Fibroblast of pulmonary artery (primary cell): ENCODE measurements around the gene IWS1.
"Not testable (repeated sequence)": the region's sequence is repeated elsewhere in the genome, so short reads cannot be mapped to it uniquely, and the experiment has no call there.

Source experiments
- DNase-seq: peaks from one replicate; pipeline ENCODE4 v3.0.0-alpha.2; 2010; ENCODE audit warnings: low read depth
- H3K4me3 ChIP-seq: replicated peaks from 2 replicates; pipeline ENCODE4 v1.5.1; 2011; ENCODE audit warnings: low read depth, mild to moderate bottlenecking, control low read depth, low read length, moderate library complexity
- TF ChIP-seq, protein P1 (sequence below): IDR thresholded peaks from 2 replicates; pipeline ENCODE4 v1.5.1; 2011; ENCODE audit warnings: mild to moderate bottlenecking, control low read depth, low read length, inconsistent platforms; ENCODE audit errors: missing control alignments

Gene IWS1

DNA sequence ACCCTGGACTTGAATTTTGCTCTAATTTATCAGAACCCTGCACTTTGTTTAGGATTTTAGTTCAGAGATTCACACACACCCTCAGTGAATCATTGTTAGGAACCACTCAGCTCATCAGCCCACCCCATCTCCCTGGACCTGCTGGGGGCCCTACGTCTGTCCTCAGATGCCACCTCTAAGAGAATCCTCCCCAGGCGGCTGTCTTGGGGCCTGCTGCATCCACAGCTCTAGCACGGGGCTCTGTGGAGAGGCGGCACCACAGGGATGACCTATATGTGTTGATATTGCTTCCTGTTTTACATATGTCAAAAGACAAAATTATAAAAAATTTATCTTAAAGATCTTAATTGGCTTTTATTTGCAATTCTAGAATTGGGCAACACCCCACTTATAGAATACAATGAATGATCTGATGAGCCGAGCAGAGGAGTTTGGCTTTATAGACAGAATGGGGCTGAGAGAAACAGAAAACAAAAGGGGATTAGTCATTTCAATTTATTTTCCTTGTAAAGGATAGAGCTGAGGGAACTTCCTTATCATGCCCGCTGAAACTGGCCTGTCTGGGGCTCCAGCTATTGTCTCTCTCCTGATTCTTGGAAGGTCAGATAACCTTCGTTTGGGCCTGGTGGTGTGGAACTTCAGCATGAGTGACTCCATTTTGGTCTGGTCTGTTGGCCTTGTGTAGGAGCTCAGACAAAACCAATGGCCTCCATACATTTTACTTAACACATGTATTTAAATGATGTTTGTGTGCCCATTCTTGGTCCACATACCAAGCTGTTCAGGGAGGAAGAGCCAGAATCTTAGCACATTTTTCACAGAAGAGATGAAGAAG, 10.6 kb upstream of the IWS1 start:
- no peak overlapping the region for H3K4me3 ChIP-seq
- no peak for DNase-seq
- TF ChIP-seq, protein P1, sequence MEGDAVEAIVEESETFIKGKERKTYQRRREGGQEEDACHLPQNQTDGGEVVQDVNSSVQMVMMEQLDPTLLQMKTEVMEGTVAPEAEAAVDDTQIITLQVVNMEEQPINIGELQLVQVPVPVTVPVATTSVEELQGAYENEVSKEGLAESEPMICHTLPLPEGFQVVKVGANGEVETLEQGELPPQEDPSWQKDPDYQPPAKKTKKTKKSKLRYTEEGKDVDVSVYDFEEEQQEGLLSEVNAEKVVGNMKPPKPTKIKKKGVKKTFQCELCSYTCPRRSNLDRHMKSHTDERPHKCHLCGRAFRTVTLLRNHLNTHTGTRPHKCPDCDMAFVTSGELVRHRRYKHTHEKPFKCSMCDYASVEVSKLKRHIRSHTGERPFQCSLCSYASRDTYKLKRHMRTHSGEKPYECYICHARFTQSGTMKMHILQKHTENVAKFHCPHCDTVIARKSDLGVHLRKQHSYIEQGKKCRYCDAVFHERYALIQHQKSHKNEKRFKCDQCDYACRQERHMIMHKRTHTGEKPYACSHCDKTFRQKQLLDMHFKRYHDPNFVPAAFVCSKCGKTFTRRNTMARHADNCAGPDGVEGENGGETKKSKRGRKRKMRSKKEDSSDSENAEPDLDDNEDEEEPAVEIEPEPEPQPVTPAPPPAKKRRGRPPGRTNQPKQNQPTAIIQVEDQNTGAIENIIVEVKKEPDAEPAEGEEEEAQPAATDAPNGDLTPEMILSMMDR, result no peak

DNA sequence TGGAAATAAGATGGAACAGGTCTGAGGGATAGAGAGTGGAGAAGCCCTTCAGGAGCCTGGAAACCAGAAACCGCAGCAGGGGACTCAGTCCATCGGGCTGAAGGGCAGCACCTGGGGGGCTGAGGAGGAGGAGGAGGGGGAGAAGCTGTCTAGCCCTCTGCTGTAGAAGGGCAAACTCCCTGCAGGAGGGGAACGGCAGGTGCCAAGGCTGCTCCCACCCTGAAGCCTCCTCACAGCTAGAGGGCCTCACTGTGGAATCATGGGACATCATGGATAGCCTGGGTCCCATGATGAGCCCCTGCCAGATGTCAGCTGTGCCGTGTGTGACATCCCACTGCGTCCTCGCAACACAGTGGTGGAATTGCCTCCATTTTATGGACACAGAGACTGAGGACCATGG, 9.6 kb upstream of the IWS1 start:
- DNase-seq, result no peak
- H3K4me3 ChIP-seq, result no peak overlapping the region
- TF ChIP-seq, protein P1, result no peak

DNA sequence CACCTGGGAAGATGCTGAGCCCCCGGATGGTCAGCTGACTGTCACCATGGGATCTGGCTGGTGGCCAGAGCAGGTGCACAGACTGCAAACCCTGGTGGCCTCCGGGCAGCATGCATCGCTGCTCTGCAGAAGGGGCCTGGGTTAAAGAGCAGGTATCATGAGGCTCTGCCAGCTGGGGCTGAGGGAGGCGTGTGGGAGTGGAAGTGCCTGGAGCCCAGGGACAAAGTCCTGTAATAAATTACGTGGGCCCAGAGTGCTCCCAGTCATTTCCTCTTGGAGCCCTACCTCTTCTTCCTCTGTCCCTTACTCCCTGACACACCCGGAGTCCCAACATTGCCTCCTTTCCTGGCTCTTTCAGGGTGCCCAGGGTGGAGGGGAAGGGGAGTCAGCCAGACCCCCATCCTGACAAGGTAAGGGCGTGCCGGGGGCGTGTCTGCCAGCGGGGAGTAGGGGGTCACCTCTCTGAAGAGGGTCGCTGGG, 9.2 kb upstream of the IWS1 start, which contains the start of gene MYO7B:
Gene MYO7B, plus strand, starts transcription at position 262 of the 480 bp plus-strand sequence. CDS start 24,040 bp downstream, outside the sequence.
- TF ChIP-seq, protein P1, result no peak

DNA sequence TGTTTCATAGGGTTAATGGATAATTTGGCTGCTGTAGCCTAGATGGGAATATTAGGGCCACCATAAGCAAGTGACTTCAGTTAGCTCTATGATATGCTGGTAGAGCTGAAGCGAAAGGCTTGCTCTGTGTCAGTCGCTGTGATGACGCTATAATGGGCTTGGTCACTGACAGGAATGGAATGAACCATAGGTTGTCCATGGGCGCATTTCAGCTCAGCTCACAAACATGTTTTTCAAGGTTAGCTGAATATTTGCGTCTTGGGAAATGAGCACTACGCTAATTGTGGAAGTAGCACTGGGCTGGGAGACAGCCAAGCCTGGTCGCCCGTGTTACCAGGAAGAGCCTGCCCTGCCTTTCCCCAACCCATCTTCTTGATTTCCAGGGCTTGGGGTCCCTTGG, 6.0 kb upstream of the IWS1 start:
- no peak for DNase-seq
- TF ChIP-seq, protein P1, result no peak
- H3K4me3 ChIP-seq, result no peak overlapping the region

More for the DNA sequence above, 9.2 kb upstream of the IWS1 start, which contains the start of gene MYO7B:
- no peak within 1 kb of the TSS for H3K4me3 ChIP-seq
- DNase-seq, result no peak

DNA sequence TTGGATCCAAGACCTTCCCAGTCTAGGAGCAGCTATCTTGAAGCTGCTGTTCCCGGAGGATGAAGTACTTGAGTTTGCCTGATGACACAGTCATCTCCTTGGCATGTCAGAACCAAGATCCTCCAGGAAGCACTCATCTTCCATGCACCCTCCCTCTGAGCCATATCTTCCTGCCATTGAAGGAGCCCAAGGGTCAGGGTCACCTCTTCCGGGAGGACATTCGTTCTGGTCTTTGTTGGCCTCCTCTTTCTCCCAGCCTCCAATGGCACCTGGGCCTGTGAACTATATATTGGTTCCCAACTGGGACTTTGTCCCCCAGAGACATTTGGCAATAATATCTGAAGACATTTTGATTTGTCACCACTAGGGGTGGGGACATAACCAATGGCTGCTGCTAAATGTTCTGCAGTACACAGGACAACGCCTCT, 4.9 kb upstream of the IWS1 start:
- TF ChIP-seq, protein P1, result no peak
- DNase-seq, result no peak
- H3K4me3 ChIP-seq, result no peak overlapping the region

DNA sequence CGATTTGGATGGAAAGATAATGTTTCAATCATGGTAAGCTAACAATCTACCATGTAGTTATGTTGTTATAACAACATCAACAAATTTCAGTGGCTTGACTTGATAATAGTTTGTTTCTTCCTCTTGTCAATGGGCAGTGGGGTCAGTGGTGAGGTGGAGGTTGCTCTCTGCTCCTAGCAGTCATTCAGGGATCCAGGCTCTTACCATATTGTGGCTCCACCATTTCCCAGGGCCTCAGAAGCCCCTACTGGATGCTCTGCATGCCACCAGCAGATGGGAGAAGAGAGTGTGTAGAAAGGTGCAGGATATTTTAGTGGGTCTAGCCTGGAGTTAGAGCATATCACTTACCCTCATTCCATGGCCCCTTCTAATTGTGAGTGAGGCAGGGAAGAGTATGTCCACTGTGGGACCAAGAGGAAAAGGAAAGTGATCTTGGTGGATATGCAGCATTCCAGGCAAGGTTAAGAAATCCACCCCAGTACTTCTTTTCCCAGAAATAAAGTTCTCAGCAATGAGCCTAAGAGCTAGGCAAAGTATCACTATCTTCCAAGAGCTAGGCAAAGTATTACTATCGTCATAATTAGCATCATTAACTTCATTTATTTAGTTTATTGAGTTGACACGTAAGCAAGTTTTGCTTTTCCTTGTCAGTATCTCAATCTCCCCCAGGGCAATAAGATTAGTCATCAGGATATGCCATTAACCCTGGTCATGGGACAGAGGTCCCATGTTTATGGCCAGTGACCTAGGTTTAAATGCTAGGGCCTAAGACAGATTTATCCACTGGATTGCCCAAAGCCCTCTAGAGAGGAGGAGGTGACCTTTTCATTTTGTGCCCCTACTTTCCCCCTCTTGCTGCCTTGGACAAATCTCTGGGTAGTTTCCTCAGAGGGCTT, 4.2 kb upstream of the IWS1 start:
- no peak for DNase-seq
- no peak overlapping the region for H3K4me3 ChIP-seq
- TF ChIP-seq, protein P1, result no peak

DNA sequence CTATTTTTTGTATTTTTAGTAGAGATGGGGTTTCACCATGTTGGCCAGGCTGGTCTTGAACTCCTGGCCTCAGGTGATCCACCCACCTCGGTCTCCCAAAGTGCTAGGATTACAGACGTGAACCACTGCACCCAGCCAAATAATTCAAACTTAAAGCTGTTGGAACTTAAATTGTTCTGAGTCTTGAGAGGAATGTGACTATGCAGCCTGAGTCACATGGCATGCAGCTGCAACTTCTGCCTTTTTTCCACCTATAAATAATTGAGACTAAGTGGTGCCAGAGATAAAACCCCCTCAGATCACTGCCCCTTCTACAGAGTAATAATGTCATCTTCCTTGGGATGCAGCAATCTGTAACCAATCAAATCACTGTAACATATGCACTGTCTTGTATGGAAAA, 3.1 kb upstream of the IWS1 start:
- not testable (repeated sequence) for H3K4me3 ChIP-seq, DNase-seq
